Hypothalamus (tissue), 51 donors: Measurements from ENCODE around the gene NPM1.
"Not testable (repeated sequence)": the region's sequence is repeated elsewhere in the genome, so short reads cannot be mapped to it uniquely, and the experiment has no call there.

ENCODE experiments used
- DNase-seq, 51 donors: peaks; one replicate each; lab custom pipeline; 2025; lab: John Stamatoyannopoulos, UW

Gene NPM1

DNA sequence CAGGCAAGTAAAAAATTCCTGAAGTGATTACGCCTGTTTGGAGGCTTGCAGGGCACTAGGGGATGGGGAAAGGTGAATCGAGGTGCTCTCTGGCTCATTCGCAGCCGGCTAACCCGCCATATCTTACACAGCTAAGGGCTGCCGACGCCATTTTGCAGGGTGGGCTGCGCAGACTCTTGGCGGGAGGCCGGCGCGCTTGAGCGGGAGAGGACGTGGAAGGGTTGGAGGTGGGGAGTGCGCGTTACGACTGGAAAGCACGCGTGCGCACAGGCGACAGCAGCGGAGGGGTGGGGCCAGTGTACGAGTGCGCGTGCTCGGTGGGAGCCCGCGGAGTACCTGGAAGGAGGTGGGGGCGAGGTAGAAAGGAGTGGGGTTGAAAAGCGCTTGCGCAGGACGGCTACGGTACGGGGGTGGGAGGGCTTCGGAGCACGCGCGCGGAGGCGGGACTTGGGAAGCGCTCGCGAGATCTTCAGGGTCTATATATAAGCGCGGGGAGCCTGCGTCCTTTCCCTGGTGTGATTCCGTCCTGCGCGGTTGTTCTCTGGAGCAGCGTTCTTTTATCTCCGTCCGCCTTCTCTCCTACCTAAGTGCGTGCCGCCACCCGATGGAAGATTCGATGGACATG is at the start of gene NPM1:
NPM1 (plus strand) TSS at position 505 of the 625 bp plus-strand sequence; CDS start at position 605, 100 bp downstream.
- DNase-seq: peak; percentile 69 to 97 (median 92)

DNA sequence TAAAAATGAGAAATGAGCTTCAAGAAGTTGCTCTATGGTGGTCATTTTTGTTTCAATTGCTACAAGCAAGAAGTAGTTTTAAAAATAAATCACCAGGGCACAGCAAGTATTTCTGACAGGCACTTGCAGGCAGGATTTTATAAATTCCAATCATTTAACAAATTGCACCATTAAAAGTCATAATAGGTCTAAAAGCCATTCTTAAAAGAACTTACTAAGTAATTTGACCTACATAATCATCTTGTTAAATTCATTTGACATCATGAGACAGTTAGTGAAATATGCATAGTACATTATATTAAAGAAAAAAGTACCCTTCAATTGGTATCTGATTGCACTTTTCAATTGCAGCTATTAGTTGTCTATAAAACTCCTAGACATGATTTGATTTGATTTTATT is 47.6 kb upstream of the NPM1 start:
- DNase-seq: no peak

GRCh38 chr5:171340491-171340890 is 47.2 kb upstream of the NPM1 start:
- no peak for DNase-seq

DNA sequence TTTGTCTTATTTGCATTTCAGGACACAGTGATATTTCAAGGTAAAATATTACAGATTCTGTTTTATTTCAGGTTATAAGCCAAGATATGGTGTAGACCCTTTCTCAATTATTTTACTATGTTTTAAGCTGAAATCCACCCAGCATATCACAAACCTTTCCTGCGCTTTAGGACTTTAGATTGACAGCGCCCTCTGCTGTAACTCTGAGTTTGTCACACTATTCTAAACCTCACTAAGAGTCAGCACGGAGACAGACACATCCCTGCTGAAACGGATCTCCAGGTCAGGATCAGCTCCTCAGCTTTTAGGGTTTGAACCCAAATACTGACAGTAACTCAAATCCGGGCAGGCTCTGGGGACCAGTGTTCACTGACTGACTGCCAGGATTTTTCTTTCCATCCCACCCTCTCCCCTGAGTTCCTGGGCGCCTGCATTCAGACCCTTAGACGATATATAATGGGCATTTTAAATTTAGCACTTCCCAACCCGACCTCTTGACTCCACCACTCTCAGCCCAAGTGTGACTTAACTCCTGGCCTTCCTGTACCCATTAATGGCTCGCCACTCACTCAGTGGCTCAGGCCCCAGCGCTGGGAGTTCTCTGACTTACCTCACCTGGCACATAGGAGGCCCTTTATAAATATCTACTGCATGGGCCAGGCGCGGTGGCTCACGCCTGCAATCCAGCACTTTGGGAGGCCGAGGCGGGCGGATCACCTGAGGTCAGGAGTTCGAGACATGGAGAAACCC is 45.1 kb upstream of the NPM1 start:
- DNase-seq: peak in 17 of 51 donors; percentile 1 to 40 (median 16)

- DNase-seq: no peak
These were observed 42.6 kb upstream of the NPM1 start for GRCh38 chr5:171344936-171345608.

GRCh38 chr5:171351536-171352073 is 36.0 kb upstream of the NPM1 start:
- no peak for DNase-seq

- no peak for DNase-seq
These were observed 32.3 kb upstream of the NPM1 start for GRCh38 chr5:171355302-171355724.

GRCh38 chr5:171357843-171358242 is 29.8 kb upstream of the NPM1 start:
- no peak for DNase-seq

DNA sequence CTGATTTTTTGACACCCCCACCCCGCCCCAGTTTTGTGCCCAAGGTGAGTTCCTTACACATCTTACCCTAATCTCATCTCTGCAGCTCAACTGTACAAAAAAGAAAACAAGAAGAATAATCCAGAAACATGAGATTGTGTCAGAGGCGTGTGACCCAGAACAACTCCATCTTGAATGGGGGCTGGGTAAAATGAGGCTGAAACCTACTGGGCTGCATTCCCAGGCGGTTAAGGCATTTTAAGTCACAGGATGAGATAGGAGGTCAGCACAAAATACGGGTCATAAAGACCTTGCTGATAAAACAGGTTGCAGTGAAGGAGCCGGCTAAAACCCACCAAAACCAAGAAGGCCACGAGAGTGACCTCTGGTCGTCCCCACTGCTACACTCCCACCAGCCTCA is 26.5 kb upstream of the NPM1 start:
- DNase-seq: not testable (repeated sequence)

GRCh38 chr5:171363249-171363648 is 24.4 kb upstream of the NPM1 start:
- DNase-seq: not testable (repeated sequence)

DNA sequence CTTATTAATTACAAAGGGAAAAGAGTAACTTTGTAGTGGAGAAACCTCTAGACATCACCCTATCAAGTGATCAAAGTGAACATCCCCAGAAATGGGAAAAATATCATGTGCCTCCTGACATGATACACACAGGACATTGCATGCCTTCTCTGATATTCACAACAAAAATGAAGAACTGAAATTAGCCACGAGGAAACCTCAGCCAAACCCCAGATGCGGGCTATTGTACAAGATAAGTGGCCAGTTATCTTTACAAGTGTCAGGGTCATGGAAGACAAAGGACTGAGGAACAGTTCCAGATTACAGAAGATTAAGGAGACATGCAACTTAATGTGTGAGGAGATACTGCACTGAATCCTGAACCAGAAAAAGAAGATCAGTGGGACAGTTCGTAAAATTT is 23.8 kb upstream of the NPM1 start:
- no peak for DNase-seq

DNA sequence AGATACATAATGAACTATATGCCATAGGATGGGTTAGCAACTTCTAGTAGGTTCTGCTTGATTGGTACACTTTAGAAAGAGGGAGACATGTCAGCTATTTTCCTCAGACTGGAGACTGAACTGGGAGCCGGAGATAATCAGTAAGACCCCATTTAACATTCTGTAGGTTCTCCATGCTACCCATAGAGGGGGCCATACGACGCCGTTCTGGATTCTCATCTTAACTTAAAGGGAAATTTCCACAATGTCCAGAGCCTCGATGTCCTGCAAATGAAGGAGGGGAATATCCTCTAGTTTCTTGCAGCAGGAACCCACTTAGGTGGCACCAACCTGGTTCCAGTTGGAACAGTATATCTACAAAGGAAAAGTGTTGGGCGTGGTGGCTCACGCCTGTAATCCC is 22.3 kb upstream of the NPM1 start:
- no peak for DNase-seq

DNA sequence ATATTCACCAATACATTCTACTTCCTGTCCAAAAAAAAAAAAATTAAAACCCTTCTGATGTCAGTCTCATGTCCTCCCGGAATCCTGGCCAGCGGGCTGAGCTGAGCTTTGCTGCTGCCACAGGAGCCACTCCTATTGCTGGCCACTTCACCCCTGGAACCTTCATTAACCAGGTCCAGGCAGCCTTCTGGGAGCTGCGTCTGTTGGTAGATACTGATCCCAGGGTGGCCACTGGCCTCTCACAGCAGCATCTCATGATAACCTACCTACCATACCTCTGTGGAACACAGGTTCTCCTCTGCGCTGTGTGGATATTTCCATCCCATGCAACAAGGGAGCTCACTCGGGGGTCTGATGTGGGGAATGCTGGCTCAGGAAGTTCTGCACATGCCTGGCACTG is 21.0 kb upstream of the NPM1 start:
- no peak for DNase-seq

GRCh38 chr5:171367424-171368370 is 20.0 kb upstream of the NPM1 start:
- no peak for DNase-seq

DNA sequence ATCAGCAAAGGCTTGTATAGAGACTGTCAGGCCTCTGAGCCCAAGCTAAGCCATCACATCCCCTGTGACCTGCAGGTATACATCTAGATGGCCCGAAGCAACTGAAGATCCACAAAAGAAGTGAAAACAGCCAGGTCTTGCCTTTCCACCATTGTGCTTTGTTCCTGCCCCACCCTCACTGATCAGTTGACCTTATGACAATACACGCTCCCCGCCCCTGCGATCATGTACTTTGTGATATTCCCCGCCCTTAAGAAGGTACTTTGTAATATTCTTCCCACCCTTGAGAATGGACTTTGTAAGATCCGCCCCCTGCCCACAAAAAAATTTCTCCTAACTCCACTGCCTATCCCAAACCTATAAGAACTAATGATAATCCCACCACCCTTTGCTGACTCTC is 18.6 kb upstream of the NPM1 start:
- DNase-seq: no peak

DNA sequence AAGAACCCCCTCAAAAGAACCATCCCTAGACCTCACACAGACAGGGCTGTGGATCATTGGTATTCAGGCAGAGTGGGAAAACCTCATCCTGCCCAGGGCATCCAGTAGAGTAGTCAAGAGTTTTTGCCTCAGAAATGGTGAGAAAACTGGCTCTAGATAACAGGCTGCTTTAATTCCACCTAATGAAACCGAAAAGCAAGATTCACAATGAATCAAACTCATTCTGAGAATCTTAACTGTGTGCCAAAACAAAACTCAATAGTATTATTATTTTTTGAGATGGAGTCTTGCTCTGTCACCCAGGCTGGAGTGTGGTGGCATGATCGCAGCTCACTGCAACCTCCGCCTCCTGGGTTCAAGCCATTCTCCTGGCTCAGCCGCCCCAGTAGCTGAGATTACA is 17.8 kb upstream of the NPM1 start:
- no peak for DNase-seq

DNA sequence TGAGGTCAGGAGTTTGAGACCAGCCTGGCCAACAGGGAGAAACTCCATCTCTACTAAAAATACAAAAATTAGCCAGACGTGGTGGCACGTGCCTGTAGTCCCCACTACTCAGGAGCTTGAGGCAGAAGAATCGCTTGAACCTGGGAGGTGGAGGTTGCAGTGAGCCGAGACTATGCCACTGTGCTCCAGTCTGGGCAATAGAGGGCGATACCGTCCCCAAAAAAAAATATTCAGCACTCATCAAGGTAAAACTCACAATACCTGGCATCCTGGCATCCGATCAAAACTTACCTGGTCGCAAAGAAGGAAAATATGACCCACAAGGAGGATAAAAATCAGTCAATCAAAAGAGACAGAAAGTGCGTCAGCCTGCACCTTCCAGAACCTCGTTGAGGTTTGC is 16.8 kb upstream of the NPM1 start:
- DNase-seq: not testable (repeated sequence)

DNA sequence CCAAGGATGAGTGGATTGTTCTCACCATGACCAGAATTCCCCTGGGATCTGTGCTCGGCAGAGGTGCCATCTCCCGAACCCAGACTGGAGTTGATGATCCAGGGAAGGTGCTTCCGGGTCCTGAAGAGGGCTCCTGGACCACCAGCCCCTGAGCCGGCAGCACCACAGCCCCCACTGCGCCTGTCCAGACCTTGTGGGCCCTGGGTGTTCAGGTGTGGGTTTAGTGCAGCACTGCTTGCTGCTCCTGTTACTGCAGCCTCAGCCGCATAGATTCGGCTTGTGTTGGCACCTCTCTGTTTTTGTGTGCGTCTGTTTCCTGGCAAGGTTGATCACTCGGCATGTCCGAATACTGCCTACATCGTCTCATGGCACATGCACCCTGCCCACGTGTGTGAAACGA is 16.3 kb upstream of the NPM1 start:
- no peak for DNase-seq

- DNase-seq: no peak
These were observed 7.7 kb upstream of the NPM1 start for GRCh38 chr5:171379961-171380360.

DNA sequence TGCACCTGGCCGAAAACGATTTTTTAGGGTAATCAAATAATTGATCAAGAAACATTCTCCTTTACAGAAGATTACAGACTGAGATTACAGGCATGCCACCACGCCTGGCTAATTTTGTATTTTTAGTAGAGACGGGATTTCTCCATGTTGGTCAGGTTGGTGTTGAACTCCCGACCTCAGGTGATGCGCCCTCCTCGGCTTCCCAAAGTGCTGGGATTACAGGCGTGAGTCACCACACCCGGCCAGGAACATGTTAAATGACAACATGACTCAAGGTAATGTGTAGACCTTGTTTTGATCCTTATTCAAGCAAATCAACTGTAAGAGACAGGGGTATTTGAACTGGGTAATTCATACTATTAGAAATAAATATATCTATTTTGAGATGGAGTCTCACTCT is 3.2 kb upstream of the NPM1 start:
- DNase-seq: not testable (repeated sequence)
